ENCODE results near the gene CRMP1. TPM values are rescaled to one million over a fixed set of nuclear protein-coding genes. Genes with fewer than 3 reads are reported as not detected.

CRMP1 gene
- total and polyA plus RNA-seq, 3 donors from 2014 or later = 5.0 to 9.4 (median 8.9) TPM

DNA sequence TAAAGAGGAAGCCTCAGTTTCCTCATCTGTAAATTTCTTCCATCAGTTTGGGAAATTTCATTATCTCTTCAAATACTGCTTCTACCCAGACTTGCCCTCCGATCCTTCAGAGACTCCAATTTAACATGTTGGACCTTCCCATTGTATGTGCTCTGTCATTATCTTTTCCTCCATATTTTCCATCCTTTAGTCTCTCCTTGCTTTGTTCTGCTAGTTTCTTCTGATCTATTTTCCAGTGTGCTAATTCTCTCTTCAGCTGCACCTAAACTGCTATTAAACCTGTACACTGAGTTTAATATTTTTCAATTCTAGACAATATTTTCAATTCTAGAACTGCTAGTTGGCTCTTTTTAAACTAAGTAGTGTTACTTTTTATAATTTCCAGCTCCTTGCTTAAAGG is 116.4 kb downstream of the CRMP1 start:
- Histone ChIP-seq H3K9me3 (no peaks in the 10 kb centered on the region), H3K36me3 (ENCODE audit: low read depth, missing control alignments) (no peaks in the 10 kb centered on the region), H3K4me3 (no peak overlapping the region), H3K27ac (no peak overlapping the region), H3K4me1 (no peaks in the 10 kb centered on the region), H3K27me3 (no peaks in the 10 kb centered on the region)
- 98 to 100% methylated on average over 1 of the region's 1 CpG for WGBS, 2 donors
- no peak for TF ChIP-seq POLR2A (IDR thresholded peaks at IDR 0.05)
- TF ChIP-seq, protein P1, sequence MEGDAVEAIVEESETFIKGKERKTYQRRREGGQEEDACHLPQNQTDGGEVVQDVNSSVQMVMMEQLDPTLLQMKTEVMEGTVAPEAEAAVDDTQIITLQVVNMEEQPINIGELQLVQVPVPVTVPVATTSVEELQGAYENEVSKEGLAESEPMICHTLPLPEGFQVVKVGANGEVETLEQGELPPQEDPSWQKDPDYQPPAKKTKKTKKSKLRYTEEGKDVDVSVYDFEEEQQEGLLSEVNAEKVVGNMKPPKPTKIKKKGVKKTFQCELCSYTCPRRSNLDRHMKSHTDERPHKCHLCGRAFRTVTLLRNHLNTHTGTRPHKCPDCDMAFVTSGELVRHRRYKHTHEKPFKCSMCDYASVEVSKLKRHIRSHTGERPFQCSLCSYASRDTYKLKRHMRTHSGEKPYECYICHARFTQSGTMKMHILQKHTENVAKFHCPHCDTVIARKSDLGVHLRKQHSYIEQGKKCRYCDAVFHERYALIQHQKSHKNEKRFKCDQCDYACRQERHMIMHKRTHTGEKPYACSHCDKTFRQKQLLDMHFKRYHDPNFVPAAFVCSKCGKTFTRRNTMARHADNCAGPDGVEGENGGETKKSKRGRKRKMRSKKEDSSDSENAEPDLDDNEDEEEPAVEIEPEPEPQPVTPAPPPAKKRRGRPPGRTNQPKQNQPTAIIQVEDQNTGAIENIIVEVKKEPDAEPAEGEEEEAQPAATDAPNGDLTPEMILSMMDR (IDR thresholded peaks at IDR 0.05) = no peak
- intact Hi-C loops (cut with DNase I; ENCODE audit: low total_unique reads) = no loop called here
- DNase-seq = no peak

DNA sequence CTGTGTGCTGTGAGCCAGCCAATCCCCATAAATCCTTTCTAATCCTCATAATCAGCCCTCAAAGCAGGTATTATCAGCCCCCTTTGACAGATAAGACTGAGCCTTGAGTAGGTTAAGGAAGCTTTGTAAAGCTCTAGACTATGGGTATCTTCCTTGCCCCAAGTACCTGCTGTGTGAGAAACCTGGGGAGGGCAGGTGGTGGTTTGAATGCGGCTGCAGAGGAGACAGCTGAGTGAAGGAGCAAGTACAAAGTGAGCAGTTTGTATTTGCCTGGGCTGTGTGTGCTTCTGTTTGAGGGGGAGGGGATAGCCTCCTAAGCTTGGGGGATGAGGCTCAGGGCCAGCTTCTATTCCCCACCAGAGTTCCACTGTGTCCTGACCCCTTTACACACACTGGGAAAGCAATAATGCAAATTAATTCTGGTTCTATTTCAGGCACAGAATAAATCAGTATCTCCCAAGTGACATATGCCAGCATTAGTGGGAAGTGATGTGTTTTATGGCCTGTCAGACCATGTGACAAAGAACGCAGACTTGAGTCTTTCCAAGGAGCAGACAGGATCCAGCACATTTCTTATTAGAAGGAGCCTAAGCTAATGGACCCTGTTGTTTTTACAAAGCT is 118.4 kb downstream of the CRMP1 start:
- Histone ChIP-seq H3K36me3 (ENCODE audit: low read depth, missing control alignments) (no peaks in the 10 kb centered on the region), H3K4me3 (no peak overlapping the region), H3K27me3 (no peaks in the 10 kb centered on the region), H3K27ac (no peak overlapping the region), H3K9me3 (no peaks in the 10 kb centered on the region), H3K4me1 (no peaks in the 10 kb centered on the region)
- no peak for DNase-seq
- intact Hi-C loops (cut with DNase I; ENCODE audit: low total_unique reads) = no loop called here
- TF ChIP-seq, protein P1 (IDR thresholded peaks at IDR 0.05) = no peak
- TF ChIP-seq POLR2A (IDR thresholded peaks at IDR 0.05) = no peak
- WGBS, 2 donors = 81 to 87% methylated on average over 2 of the region's 2 CpGs

DNA sequence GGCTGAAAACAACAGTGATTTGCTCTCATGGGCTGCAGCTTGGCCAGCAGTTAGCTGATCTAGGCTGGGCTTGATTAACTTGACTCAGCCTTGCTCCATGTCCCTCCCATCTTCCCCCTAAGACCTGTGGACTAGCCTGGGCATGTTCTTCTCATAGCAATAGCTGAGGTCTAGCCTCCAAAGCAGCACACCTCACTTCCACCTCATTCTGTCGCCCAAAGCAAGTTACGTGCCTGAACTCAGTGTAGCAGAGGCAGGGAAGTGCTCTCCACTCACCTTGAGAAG is 119.7 kb downstream of the CRMP1 start:
- Histone ChIP-seq H3K4me1 (no peaks in the 10 kb centered on the region), H3K27me3 (no peaks in the 10 kb centered on the region), H3K27ac (no peak overlapping the region), H3K9me3 (no peaks in the 10 kb centered on the region), H3K36me3 (ENCODE audit: low read depth, missing control alignments) (no peaks in the 10 kb centered on the region), H3K4me3 (no peak overlapping the region)
- intact Hi-C loops (cut with DNase I; ENCODE audit: low total_unique reads) = no loop called here
- no peak for DNase-seq
- 96 to 100% methylated on average over 2 of the region's 2 CpGs for whole genome bisulfite sequencing, 2 donors
- TF ChIP-seq POLR2A (IDR thresholded peaks at IDR 0.05) = no peak
- TF ChIP-seq, protein P1 (IDR thresholded peaks at IDR 0.05) = no peak

DNA sequence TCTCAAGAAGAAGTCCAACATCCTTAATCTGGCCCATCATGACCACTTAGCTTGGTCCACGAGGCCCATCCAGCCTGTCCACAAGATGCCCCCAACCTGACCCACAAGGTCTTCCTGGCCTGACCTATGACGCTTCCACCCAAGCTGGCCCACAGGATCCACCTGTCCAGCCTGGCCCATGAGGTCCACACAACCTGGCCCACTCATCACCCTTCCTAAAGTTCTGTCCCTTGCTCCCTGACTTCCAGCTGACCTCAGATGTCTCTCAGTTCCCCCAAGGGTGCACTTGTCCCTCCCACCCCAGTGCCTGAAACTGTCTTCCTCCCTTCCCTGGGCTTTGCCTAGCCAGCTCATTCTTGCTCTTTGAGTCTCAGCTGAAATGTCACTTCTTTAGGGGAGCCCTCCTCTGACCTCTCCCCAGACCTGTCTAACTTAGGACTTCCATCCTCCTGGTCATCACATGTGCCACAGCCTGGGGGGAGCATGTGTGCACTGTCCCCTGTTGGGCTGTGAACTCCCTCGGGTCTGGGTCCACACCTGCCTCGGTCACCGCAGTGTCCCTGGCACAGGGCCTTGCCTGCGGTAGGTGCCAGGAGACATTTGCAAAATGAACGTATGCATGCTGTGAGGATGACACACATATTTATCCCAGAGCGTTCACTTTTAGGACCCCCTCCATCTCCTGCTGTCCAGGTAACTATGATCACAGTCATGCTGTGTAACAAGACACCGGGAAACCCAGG is 120.2 kb downstream of the CRMP1 start:
- Histone ChIP-seq H3K27me3 (no peaks in the 10 kb centered on the region), H3K4me1 (no peaks in the 10 kb centered on the region), H3K4me3 (no peak overlapping the region), H3K9me3 (no peaks in the 10 kb centered on the region), H3K27ac (no peak overlapping the region), H3K36me3 (ENCODE audit: low read depth, missing control alignments) (no peaks in the 10 kb centered on the region)
- no peak for DNase-seq
- intact Hi-C loops (cut with DNase I; ENCODE audit: low total_unique reads) = no loop called here
- WGBS, 2 donors = 85 to 95% methylated on average over 9 of the region's 9 CpGs
- TF ChIP-seq POLR2A (IDR thresholded peaks at IDR 0.05) = no peak
- TF ChIP-seq, protein P1 (IDR thresholded peaks at IDR 0.05) = no peak

MicroRNAs within 50 kb of the gene (microRNA counts, 767-probe panel; counts per million panel counts)
- 0 to 152 counts per million in 2 donors for microRNA hsa-miR-378d

Small RNA genes lying within 50 kb of the gene (microRNA-seq; reads per million reads assigned to microRNA genes)
- 0 reads per million in 2 donors for gene MIR378D1 (ENCODE audit: borderline number of aligned reads in 2 of 2, borderline replicate concordance in 1 of 2)

Small RNA genes lying within 50 kb of the gene (small RNA-seq; reads per million reads assigned to genes)
- 0 reads per million in 2 donors for gene MIR378D1

Other genes starting within 250 kb of the CRMP1 start
- gene EVC2, start 184.5 kb downstream of the CRMP1 start, total RNA-seq = 10 to 100 TPM in 1 of 2 donors, 1 to 10 TPM in 1; 10.0 to 10.2 TPM
- 2.9 TPM for gene EVC2, start 184.5 kb downstream of the CRMP1 start, polyA plus RNA-seq (ENCODE audit: insufficient read depth, low read depth, low replicate concordance)
- gene EVC, start 181.9 kb downstream of the CRMP1 start, total RNA-seq = 10 to 100 TPM; 33.4 to 39.6 TPM
- 9.0 TPM for gene EVC, start 181.9 kb downstream of the CRMP1 start, polyA plus RNA-seq (ENCODE audit: insufficient read depth, low read depth, low replicate concordance)
- gene C4orf50, start 125.3 kb upstream of the CRMP1 start, total RNA-seq = 1 to 10 TPM; 1.8 to 2.7 TPM
- 1.1 TPM for gene C4orf50, start 125.3 kb upstream of the CRMP1 start, polyA plus RNA-seq (ENCODE audit: insufficient read depth, low read depth, low replicate concordance)